CD4-positive, CD25-positive, alpha-beta regulatory T cell (primary cell): Measurements from ENCODE around the gene CSF3. TPM values are rescaled to one million over a fixed set of nuclear protein-coding genes. Genes with fewer than 3 reads are reported as not detected.

Experiments used
- ATAC-seq, 2 donors: fragments of 150-1000 bp; cut with Tn5 transposase; one replicate each; pipeline ENCODE4 v1.10.0; 2021; ENCODE audit warnings: low read depth in 2 of 2, moderate number of reproducible peaks in 2 of 2, moderate library complexity in 1 of 2
- DNase-seq, 3 donors: peaks; one replicate each; pipeline versions ENCODE4 v3.0.0 to v3.0.0-alpha.2; 2012 to 2022; ENCODE audit warnings: mixed read lengths in 1 of 3
- H3K27ac ChIP-seq: one replicate; pipeline ENCODE4 v1.7.0; 2013; ENCODE audit warnings: mild to moderate bottlenecking, low read length; ENCODE audit not compliant: insufficient read depth, poor library complexity, severe bottlenecking
- H3K27me3 ChIP-seq: one replicate; pipeline ENCODE4 v1.7.0; 2013; ENCODE audit warnings: low read length; ENCODE audit not compliant: control insufficient read depth, insufficient read depth
- H3K36me3 ChIP-seq: one replicate; pipeline ENCODE4 v1.7.0; 2013; ENCODE audit warnings: mild to moderate bottlenecking, low read length, moderate library complexity; ENCODE audit not compliant: control insufficient read depth, insufficient read depth
- H3K4me1 ChIP-seq: 2 replicates; pipeline ENCODE4 v1.7.0; 2013; ENCODE audit warnings: mild to moderate bottlenecking, low read length; ENCODE audit not compliant: insufficient read depth, control insufficient read depth, poor library complexity, severe bottlenecking
- H3K4me3 ChIP-seq: one replicate; pipeline ENCODE4 v1.7.0; 2013; ENCODE audit warnings: low read depth, mild to moderate bottlenecking, low read length, moderate library complexity
- H3K9me3 ChIP-seq, 2 experiments: 1 replicate in 1 of 2; 2 replicates in 1 of 2; pipeline ENCODE4 v1.7.0; 2013; ENCODE audit warnings: low read length in 2 of 2, mild to moderate bottlenecking in 1 of 2, moderate library complexity in 1 of 2; ENCODE audit not compliant: control insufficient read depth in 2 of 2
- H3K27ac Mint-ChIP-seq, 3 donors: one replicate each; pipeline ENCODE4 v1.8.0; 2020 to 2022; ENCODE audit warnings: mild to moderate bottlenecking in 3 of 3, mixed read lengths in 3 of 3, moderate library complexity in 2 of 3
- H3K27me3 Mint-ChIP-seq: one replicate; pipeline ENCODE4 v1.8.0; 2022; ENCODE audit warnings: mild to moderate bottlenecking, mixed read lengths
- H3K36me3 Mint-ChIP-seq: one replicate; pipeline ENCODE4 v1.8.0; 2020; ENCODE audit warnings: mixed read lengths
- H3K4me1 Mint-ChIP-seq, 4 donors: one replicate each; pipeline ENCODE4 v1.8.0; 2020 to 2022; ENCODE audit warnings: mixed read lengths in 4 of 4, mild to moderate bottlenecking in 1 of 4
- H3K4me3 Mint-ChIP-seq, 4 donors: one replicate each; pipeline ENCODE4 v1.8.0; 2020 to 2022; ENCODE audit warnings: mild to moderate bottlenecking in 4 of 4, mixed read lengths in 4 of 4, moderate library complexity in 3 of 4
- H3K9me3 Mint-ChIP-seq, 7 donors: one replicate each; pipeline ENCODE4 v1.8.0; 2020 to 2022; ENCODE audit warnings: mixed read lengths in 7 of 7, mild to moderate bottlenecking in 3 of 7, moderate library complexity in 2 of 7
- polyA plus RNA-seq, 4 donors: library from polyadenylated mRNA; unstranded; fragments of 300-500 nt; fragmentation: Illumina TruSeq; gene quantifications; one replicate each; pipeline ENCODE4 v1.2.3, GENCODE V29; 2021
- total RNA-seq: library from RNA; stranded (reverse); gene quantifications from one replicate; pipeline ENCODE4 v1.2.3, GENCODE V29; 2022

CSF3 gene
- total and polyA plus RNA-seq, 5 donors from 2014 or later = not detected

DNA sequence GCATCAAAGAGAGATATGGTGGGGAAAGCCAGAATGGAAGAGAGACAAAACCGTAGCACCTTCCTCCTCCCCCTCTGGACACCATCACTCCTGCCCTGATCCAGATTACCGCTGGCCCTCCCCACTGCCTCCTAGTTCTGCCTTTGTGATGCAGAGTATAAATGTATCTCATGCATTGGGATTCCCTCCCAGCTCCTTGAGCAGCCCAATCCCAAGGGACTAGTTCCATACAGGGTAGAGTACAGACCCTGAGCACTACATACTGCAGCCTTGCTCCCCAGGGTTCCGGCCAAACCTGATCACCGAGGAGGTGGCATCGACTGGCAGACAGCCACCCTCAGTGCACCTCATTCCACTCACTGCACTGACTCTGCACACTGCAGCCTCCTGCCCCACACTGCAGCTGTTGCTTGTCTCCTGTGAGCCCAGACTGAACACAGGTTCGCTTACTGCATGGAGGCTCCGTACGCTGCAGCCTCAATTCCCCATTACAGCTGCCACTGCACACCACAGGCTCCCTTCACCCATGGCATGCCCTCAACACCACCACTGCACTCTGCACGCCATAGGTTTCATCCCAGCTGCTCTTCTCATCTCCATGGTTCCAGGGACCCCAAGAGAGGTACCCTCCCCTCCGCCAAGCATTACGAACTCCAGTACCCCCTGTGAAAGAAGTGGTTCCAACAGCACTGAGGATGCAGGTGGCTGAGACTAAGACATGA lies 45.8 kb downstream of the CSF3 start:
- peaks cover 9 to 42% (median 28%) of the 10 kb centered on the region in 4 donors for H3K4me1 Mint-ChIP-seq
- Histone ChIP-seq H3K4me1 (peaks cover 38% of the 10 kb centered on the region), H3K36me3 (no peaks in the 10 kb centered on the region), H3K4me3 (no peak overlapping the region), H3K27ac (no peak overlapping the region), H3K27me3 (no peaks in the 10 kb centered on the region), H3K9me3 (no peaks in the 10 kb centered on the region)
- peaks cover 0 to 3% (median 0%) of the 10 kb centered on the region in 7 donors for H3K9me3 Mint-ChIP-seq
- no peak for DNase-seq
- peaks cover 17% of the 10 kb centered on the region for H3K27me3 Mint-ChIP-seq
- H3K4me3 Mint-ChIP-seq = peak overlapping the region; percentile 87 to 93 (median 90)
- H3K27ac Mint-ChIP-seq = peak overlapping the region in 2 of 3 donors; percentile 31 to 81
- peaks cover 4% of the 10 kb centered on the region for H3K36me3 Mint-ChIP-seq
- no peak for ATAC-seq

DNA sequence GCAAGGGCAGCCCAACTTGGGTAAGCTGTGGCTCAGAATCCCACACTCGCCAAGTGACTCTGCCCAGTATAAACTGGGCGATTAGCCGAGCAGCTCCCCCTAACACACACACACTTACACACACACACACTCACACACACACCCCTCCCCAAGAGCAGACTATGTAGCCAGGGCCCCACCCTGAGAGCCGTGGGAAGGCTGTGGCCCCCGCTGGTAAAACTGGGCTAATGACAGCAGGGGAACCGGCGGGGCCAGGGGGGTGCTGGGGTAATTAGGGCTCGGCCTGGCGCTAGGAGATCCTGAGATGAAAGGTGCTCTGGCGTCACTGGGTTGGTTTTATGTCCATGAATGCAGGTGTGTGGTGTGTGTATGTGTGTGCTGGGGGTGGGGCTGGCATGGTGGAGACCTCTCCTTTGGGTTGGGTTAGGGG lies 46.4 kb downstream of the CSF3 start:
- Histone ChIP-seq H3K4me3 (no peak overlapping the region), H3K4me1 (peaks cover 40% of the 10 kb centered on the region), H3K27ac (no peak overlapping the region), H3K27me3 (no peaks in the 10 kb centered on the region), H3K9me3 (no peaks in the 10 kb centered on the region), H3K36me3 (no peaks in the 10 kb centered on the region)
- Mint-ChIP-seq H3K9me3 (peaks cover 0 to 3% (median 0%) of the 10 kb centered on the region in 7 donors), H3K4me1 (peaks cover 9 to 48% (median 30%) of the 10 kb centered on the region in 4 donors), H3K27ac (peak overlapping the region in 2 of 3 donors; percentile 81 to 83), H3K36me3 (peaks cover 4% of the 10 kb centered on the region), H3K4me3 (peak overlapping the region; percentile 87 to 93 (median 90)), H3K27me3 (peaks cover 17% of the 10 kb centered on the region)
- ATAC-seq (no peak), DNase-seq (no peak)

DNA sequence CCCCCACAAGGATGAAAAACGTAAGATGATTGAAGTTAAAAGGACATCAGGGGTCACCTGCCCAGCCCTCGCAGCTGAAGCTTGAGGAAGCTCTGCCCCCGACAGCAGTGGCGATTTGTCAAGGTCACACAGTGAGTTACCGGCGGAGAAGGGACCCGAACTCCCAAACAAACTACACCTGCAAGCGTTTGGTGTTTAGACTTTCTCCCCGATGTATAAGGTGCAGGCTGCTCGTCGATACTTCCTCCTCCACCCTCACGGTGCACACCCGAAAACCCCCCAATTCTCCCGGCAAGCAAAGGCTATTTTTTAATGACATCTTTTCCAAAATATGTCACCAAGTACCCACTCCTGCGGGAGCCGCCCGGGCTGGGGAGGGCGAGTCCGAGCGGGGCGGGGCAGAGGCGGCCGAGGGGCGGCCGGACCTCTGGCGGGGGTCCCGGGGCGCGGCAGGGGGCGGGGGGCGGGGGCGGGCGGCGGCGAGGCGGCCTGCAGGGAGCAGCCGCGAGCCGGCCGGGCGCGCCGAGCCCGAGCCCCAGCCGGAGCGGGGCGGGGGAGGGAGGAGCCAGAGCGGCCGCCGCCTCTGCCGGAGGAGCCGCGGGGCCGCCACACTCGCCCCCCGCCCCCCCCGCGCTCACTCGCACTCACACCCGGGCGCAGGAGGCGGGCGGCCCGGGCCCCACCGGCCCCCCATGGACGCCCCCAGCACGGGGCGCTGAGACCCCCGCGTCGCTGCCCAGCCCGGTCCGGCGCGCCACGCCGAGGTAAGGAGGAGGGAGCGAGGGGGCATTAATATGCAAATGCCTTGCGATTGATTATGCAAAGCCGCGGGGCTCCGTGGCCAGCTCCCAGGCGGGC lies 47.3 kb downstream of the CSF3 start, which contains the start of gene THRA:
TSS of gene THRA (plus strand) at position 637 of the 858 bp plus-strand sequence. CDS start 11,524 bp downstream, outside the sequence.
- Mint-ChIP-seq H3K36me3 (peaks cover 4% of the 10 kb centered on the region), H3K9me3 (peaks cover 0 to 3% (median 0%) of the 10 kb centered on the region in 7 donors), H3K4me3 (peak within 1 kb of the TSS; percentile 91 to 94 (median 93)), H3K27me3 (peaks cover 17% of the 10 kb centered on the region), H3K27ac (peak within 1 kb of the TSS; percentile 85 to 95 (median 88)), H3K4me1 (peaks cover 9 to 57% (median 38%) of the 10 kb centered on the region in 4 donors)
- H3K27me3 ChIP-seq = no peaks in the 10 kb centered on the region
- peak; percentile 87 to 90 for ATAC-seq
- DNase-seq = peak; percentile 67 to 75 (median 68)
- peaks cover 47% of the 10 kb centered on the region for H3K4me1 ChIP-seq
- H3K36me3 ChIP-seq = no peaks in the 10 kb centered on the region
- peak within 1 kb of the TSS; percentile 78 for H3K4me3 ChIP-seq
- peak within 1 kb of the TSS; percentile 51 for H3K27ac ChIP-seq
- H3K9me3 ChIP-seq = no peaks in the 10 kb centered on the region

DNA sequence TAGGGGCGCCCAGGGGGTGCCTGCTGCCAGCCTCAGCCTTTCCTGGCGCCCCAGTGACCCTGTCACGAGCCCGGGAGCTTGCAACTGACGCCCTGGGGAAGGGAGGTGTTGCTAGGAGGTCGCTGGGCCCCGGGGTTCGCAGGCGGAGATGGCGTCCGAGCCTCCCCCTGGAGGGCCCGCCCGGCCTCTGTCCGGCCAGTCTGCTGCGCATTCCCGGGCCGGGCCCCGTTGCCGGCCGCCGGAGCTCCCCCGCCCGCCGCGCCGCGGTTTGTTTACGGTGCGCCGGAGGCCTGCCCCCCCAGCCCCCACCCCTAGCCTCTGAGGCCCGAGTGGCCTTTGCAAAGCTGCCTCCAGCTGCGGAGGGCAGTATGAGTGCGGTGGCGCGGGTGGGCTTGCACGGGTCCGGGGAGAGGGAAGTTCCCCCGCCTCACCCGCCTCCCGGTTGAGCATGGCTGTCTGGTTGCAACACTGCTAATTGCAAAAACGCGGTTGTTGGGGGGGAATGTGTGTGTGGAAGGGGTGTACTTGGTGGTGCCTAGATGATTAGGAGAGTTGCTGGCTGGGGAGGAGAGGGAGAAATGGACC lies 48.0 kb downstream of the CSF3 start:
- peaks cover 14% of the 10 kb centered on the region for H3K27me3 Mint-ChIP-seq
- H3K36me3 ChIP-seq = no peaks in the 10 kb centered on the region
- H3K9me3 Mint-ChIP-seq = peaks cover 0 to 3% (median 0%) of the 10 kb centered on the region in 7 donors
- H3K27ac Mint-ChIP-seq = peak overlapping the region; percentile 85 to 90 (median 88)
- peaks cover 4% of the 10 kb centered on the region for H3K36me3 Mint-ChIP-seq
- peak overlapping the region; percentile 51 for H3K27ac ChIP-seq
- H3K9me3 ChIP-seq = no peaks in the 10 kb centered on the region
- H3K4me1 ChIP-seq = peaks cover 55% of the 10 kb centered on the region
- peak overlapping the region; percentile 82 to 94 (median 92) for H3K4me3 Mint-ChIP-seq
- no peak for ATAC-seq
- DNase-seq = peak in 1 of 3 donors; percentile 33
- H3K27me3 ChIP-seq = no peaks in the 10 kb centered on the region
- H3K4me1 Mint-ChIP-seq = peaks cover 11 to 64% (median 42%) of the 10 kb centered on the region in 4 donors
- H3K4me3 ChIP-seq = peak overlapping the region; percentile 78

GRCh38 chr17:40063901-40064531 lies 48.8 kb downstream of the CSF3 start:
- H3K4me3 ChIP-seq = peak overlapping the region; percentile 78
- peaks cover 4% of the 10 kb centered on the region for H3K36me3 Mint-ChIP-seq
- H3K9me3 Mint-ChIP-seq = peaks cover 0 to 3% (median 0%) of the 10 kb centered on the region in 7 donors
- no peak for DNase-seq
- H3K36me3 ChIP-seq = no peaks in the 10 kb centered on the region
- peaks cover 7% of the 10 kb centered on the region for H3K27me3 Mint-ChIP-seq
- peaks cover 62% of the 10 kb centered on the region for H3K4me1 ChIP-seq
- ATAC-seq = peak in 1 of 2 donors; percentile 15
- no peaks in the 10 kb centered on the region for H3K9me3 ChIP-seq
- peaks cover 12 to 71% (median 47%) of the 10 kb centered on the region in 4 donors for H3K4me1 Mint-ChIP-seq
- H3K27me3 ChIP-seq = no peaks in the 10 kb centered on the region
- peak overlapping the region; percentile 82 to 94 (median 92) for H3K4me3 Mint-ChIP-seq
- H3K27ac Mint-ChIP-seq = peak overlapping the region; percentile 85 to 95 (median 88)
- H3K27ac ChIP-seq = peak overlapping the region; percentile 51

DNA sequence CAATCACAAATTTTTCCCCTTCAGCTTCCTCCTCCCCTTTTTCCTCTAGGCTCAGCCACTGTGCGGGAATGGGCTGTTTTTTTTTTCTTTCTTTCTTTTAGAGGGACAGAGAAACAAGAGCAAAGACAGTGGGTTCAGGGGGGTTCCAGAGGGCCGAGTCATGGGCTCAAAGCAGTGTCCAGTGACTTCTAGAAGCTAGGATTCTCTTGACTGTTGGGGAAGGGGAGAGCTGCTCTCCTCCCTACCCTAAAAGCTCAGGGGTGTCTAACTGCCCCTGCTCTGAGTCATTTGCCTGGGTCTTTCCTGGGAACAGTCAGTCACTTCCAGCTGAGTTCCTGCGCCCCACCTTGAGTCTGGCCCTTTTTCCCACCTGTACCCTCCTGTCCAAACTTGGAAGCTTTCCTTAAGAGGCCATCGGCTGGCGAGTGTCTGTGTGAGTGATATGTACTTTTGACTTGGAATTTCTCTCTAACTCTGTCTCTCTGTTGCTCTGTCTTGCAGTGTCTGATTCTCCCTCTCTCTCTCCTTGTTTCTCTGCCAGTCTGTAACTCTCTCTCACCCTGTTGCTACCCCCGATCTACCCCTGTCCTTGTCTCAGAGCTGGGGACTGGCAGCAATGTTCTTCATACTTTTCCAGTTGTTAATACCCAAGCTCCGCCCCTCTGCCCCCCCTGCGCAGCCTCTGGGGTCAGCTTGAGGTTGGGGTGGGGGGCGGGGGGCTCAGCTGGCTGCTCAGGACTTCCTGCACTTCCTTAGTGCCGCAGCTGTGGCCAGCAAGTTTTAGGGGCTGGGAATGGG lies 49.9 kb downstream of the CSF3 start:
- Mint-ChIP-seq H3K9me3 (peaks cover 0 to 3% (median 0%) of the 10 kb centered on the region in 7 donors), H3K4me3 (peak overlapping the region; percentile 82 to 94 (median 92)), H3K4me1 (peaks cover 12 to 83% (median 56%) of the 10 kb centered on the region in 4 donors), H3K27me3 (peaks cover 6% of the 10 kb centered on the region), H3K36me3 (peaks cover 4% of the 10 kb centered on the region), H3K27ac (peak overlapping the region; percentile 23 to 94 (median 88))
- Histone ChIP-seq H3K36me3 (no peaks in the 10 kb centered on the region), H3K9me3 (no peaks in the 10 kb centered on the region), H3K4me1 (peaks cover 74% of the 10 kb centered on the region), H3K27ac (peak overlapping the region; percentile 43), H3K27me3 (no peaks in the 10 kb centered on the region), H3K4me3 (peak overlapping the region; percentile 78)
- DNase-seq = no peak
- ATAC-seq = no peak
